IMR-90 (cell line): ENCODE results near the gene ZFR.

Source experiments
- BHLHE40 ChIP-seq: fragments of 150-350 bp; IDR thresholded peaks from 2 replicates; pipeline ENCODE4 v1.6.1; 2016; ENCODE audit warnings: mild to moderate bottlenecking, low read depth, low read length
- CEBPB ChIP-seq: IDR thresholded peaks from 2 replicates; pipeline ENCODE4 v1.6.1; 2012; ENCODE audit warnings: low read depth, low read length, improper control_type of control experiment
- CHD1 ChIP-seq: IDR thresholded peaks from 2 replicates; pipeline ENCODE4 v1.6.1; 2012; ENCODE audit warnings: low read depth, low read length, improper control_type of control experiment
- CTCF ChIP-seq: conservative IDR thresholded peaks from 2 replicates; pipeline ENCODE4 v1.5.1; 2012; ENCODE audit warnings: mild to moderate bottlenecking, low read depth, low read length, improper control_type of control experiment
- ELK1 ChIP-seq: fragments of 150-350 bp; IDR thresholded peaks from 2 replicates; pipeline ENCODE4 v1.6.1; 2016; ENCODE audit warnings: low read depth, mild to moderate bottlenecking, low read length, moderate library complexity, borderline replicate concordance
- FOS ChIP-seq: fragments of 150-350 bp; IDR thresholded peaks from 2 replicates; pipeline ENCODE4 v1.6.1; 2016; ENCODE audit warnings: low read depth, low read length
- MAZ ChIP-seq: IDR thresholded peaks from 2 replicates; pipeline ENCODE4 v1.6.1; 2012; ENCODE audit warnings: low read depth, mild to moderate bottlenecking, low read length, improper control_type of control experiment, moderate library complexity, borderline replicate concordance
- MXI1 ChIP-seq: IDR thresholded peaks from 2 replicates; pipeline ENCODE4 v1.6.1; 2012; ENCODE audit warnings: low read depth, mild to moderate bottlenecking, low read length, moderate library complexity, borderline replicate concordance
- NFE2L2 ChIP-seq: fragments of 150-350 bp; IDR thresholded peaks from 2 replicates; pipeline ENCODE4 v1.6.1; 2016; ENCODE audit warnings: low read depth, mild to moderate bottlenecking, low read length
- POLR2A ChIP-seq: IDR thresholded peaks from 2 replicates; pipeline ENCODE4 v1.6.1; 2012; ENCODE audit warnings: mild to moderate bottlenecking, low read depth, low read length
- RAD21 ChIP-seq: IDR thresholded peaks from 2 replicates; pipeline ENCODE4 v1.6.1; 2012; ENCODE audit warnings: low read length, improper control_type of control experiment
- RFX5 ChIP-seq: IDR thresholded peaks from 2 replicates; pipeline ENCODE4 v1.8.0; 2012; ENCODE audit warnings: low read depth, mild to moderate bottlenecking, low read length, moderate library complexity
- SMC3 ChIP-seq: fragments of 150-350 bp; IDR thresholded peaks from 2 replicates; pipeline ENCODE4 v1.6.1; 2016; ENCODE audit warnings: low read depth, mild to moderate bottlenecking, antibody characterized with exemption, low read length, moderate library complexity
- USF2 ChIP-seq: fragments of 150-350 bp; IDR thresholded peaks from 2 replicates; pipeline ENCODE4 v1.6.1; 2017; ENCODE audit warnings: mild to moderate bottlenecking, antibody characterized with exemption, low read length, low read depth

GRCh38 chr5:32474209-32474854 is 29.8 kb upstream of the ZFR start:
- no peak for TF ChIP-seq CTCF
- no peak for TF ChIP-seq USF2
- TF ChIP-seq RAD21 = no peak
- no peak for TF ChIP-seq CHD1
- no peak for TF ChIP-seq BHLHE40
- TF ChIP-seq POLR2A = no peak
- TF ChIP-seq CEBPB = no peak
- TF ChIP-seq SMC3 = no peak
- TF ChIP-seq RFX5 = no peak
- no peak for TF ChIP-seq MAZ
- no peak for TF ChIP-seq NFE2L2
- no peak for TF ChIP-seq ELK1
- no peak for TF ChIP-seq FOS
- no peak for TF ChIP-seq MXI1
